GM23338 (cell line): Measurements from ENCODE around the gene H19.

ENCODE experiments used
- EZH2 ChIP-seq: fragments of 200-600 bp; sonication (generic); IDR thresholded peaks from one replicate; pipeline ENCODE4 v1.8.0; 2017; ENCODE audit warnings: antibody characterized with exemption, mild to moderate bottlenecking, low read depth; ENCODE audit not compliant: unreplicated experiment
- EZH2phosphoT487 ChIP-seq: fragments of 200-600 bp; sonication (generic); IDR thresholded peaks from one replicate; pipeline ENCODE4 v1.8.1; 2018; ENCODE audit warnings: antibody characterized with exemption; ENCODE audit not compliant: unreplicated experiment
- JUNB ChIP-seq: IDR thresholded peaks from one replicate; pipeline ENCODE4 v1.6.1; 2016; ENCODE audit warnings: antibody characterized with exemption; ENCODE audit not compliant: unreplicated experiment
- NANOG ChIP-seq: IDR thresholded peaks from 2 replicates; pipeline ENCODE4 v1.6.1; 2016; ENCODE audit warnings: antibody characterized with exemption, borderline replicate concordance
- POLR2AphosphoS5 ChIP-seq: IDR thresholded peaks from 2 replicates; pipeline ENCODE4 v1.6.1; 2016; ENCODE audit warnings: antibody characterized with exemption, low read depth
- ZNF114 ChIP-seq: fragments of 250-450 bp; sonication (Bioruptor Pico); IDR thresholded peaks from 2 replicates; pipeline ENCODE4 v1.5.0; 2020; ENCODE audit warnings: mild to moderate bottlenecking, moderate library complexity
- ZNF331 ChIP-seq: fragments of 250-450 bp; sonication (Bioruptor Pico); IDR thresholded peaks from 2 replicates; pipeline ENCODE4 v1.5.0; 2020; ENCODE audit warnings: low read depth, mild to moderate bottlenecking, moderate library complexity
- TF ChIP-seq, protein P1 (sequence below), 2 experiments: fragments of 200-600 bp in 1 of 2; sonication (generic) in 1 of 2; conservative IDR thresholded peaks; 2 replicates each; pipeline versions ENCODE4 v1.5.1 to v1.6.1; 2016 to 2017; ENCODE audit warnings: antibody characterized with exemption in 2 of 2, low read depth in 2 of 2, mild to moderate bottlenecking in 2 of 2, moderate library complexity in 1 of 2
- TF ChIP-seq, protein P2 (sequence below): fragments of 250-450 bp; sonication (Bioruptor Pico); IDR thresholded peaks from 2 replicates; pipeline ENCODE4 v1.5.0; 2020; ENCODE audit warnings: mild to moderate bottlenecking, moderate library complexity
- TF ChIP-seq, protein P3 (sequence below): IDR thresholded peaks from 2 replicates; pipeline ENCODE4 v1.6.1; 2016; ENCODE audit warnings: antibody characterized with exemption
- TF ChIP-seq, protein P4 (sequence below): IDR thresholded peaks from one replicate; pipeline ENCODE4 v1.6.1; 2018; ENCODE audit warnings: antibody characterized with exemption; ENCODE audit not compliant: unreplicated experiment

DNA sequence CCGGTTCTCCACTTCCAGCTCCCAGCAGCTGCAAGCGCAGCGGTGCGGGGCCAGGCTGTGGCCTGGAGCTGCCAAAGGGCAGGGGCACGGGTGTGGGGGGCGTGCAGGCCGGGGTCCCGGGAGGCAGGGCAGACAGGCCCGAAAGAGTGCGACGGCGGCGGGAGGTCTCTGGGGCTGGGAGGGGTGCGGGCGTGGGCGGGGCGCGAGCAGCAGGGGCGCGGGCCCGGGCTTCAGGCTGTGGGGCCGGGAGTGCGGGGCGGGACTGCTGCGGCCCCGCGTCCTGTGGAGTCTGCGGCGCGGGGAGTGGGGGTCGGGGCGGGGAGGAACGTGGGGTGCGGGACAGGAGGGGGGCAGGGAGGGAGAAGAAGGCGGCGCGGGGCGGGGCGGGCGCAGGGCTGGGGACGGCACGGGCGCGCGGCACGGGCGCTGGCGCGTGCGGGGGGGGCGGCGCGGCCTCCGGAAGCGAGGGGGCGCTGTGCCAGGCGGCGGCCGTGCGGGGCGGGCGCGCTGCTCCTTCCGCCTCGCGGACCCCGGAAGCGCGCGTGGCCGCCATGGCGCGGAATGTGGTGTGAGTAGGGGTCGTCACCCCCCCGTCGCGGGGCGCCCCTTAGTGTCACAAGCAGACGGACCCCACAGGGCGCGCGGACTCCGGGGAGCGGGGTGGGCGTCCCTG lies 50.7 kb downstream of the H19 start, which contains the start of gene MRPL23:
- TF ChIP-seq, protein P1, sequence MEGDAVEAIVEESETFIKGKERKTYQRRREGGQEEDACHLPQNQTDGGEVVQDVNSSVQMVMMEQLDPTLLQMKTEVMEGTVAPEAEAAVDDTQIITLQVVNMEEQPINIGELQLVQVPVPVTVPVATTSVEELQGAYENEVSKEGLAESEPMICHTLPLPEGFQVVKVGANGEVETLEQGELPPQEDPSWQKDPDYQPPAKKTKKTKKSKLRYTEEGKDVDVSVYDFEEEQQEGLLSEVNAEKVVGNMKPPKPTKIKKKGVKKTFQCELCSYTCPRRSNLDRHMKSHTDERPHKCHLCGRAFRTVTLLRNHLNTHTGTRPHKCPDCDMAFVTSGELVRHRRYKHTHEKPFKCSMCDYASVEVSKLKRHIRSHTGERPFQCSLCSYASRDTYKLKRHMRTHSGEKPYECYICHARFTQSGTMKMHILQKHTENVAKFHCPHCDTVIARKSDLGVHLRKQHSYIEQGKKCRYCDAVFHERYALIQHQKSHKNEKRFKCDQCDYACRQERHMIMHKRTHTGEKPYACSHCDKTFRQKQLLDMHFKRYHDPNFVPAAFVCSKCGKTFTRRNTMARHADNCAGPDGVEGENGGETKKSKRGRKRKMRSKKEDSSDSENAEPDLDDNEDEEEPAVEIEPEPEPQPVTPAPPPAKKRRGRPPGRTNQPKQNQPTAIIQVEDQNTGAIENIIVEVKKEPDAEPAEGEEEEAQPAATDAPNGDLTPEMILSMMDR (conservative IDR thresholded peaks at IDR 0.05; ENCODE audit: low read depth in 2 of 2), result no peak
- TF ChIP-seq ZNF114 (no peak), EZH2 (no peak), NANOG (no peak), POLR2AphosphoS5 (no peak), EZH2phosphoT487 (no peak), ZNF331 (CRISPR knock-in tag) (no peak), JUNB (no peak)
- TF ChIP-seq, protein P2, sequence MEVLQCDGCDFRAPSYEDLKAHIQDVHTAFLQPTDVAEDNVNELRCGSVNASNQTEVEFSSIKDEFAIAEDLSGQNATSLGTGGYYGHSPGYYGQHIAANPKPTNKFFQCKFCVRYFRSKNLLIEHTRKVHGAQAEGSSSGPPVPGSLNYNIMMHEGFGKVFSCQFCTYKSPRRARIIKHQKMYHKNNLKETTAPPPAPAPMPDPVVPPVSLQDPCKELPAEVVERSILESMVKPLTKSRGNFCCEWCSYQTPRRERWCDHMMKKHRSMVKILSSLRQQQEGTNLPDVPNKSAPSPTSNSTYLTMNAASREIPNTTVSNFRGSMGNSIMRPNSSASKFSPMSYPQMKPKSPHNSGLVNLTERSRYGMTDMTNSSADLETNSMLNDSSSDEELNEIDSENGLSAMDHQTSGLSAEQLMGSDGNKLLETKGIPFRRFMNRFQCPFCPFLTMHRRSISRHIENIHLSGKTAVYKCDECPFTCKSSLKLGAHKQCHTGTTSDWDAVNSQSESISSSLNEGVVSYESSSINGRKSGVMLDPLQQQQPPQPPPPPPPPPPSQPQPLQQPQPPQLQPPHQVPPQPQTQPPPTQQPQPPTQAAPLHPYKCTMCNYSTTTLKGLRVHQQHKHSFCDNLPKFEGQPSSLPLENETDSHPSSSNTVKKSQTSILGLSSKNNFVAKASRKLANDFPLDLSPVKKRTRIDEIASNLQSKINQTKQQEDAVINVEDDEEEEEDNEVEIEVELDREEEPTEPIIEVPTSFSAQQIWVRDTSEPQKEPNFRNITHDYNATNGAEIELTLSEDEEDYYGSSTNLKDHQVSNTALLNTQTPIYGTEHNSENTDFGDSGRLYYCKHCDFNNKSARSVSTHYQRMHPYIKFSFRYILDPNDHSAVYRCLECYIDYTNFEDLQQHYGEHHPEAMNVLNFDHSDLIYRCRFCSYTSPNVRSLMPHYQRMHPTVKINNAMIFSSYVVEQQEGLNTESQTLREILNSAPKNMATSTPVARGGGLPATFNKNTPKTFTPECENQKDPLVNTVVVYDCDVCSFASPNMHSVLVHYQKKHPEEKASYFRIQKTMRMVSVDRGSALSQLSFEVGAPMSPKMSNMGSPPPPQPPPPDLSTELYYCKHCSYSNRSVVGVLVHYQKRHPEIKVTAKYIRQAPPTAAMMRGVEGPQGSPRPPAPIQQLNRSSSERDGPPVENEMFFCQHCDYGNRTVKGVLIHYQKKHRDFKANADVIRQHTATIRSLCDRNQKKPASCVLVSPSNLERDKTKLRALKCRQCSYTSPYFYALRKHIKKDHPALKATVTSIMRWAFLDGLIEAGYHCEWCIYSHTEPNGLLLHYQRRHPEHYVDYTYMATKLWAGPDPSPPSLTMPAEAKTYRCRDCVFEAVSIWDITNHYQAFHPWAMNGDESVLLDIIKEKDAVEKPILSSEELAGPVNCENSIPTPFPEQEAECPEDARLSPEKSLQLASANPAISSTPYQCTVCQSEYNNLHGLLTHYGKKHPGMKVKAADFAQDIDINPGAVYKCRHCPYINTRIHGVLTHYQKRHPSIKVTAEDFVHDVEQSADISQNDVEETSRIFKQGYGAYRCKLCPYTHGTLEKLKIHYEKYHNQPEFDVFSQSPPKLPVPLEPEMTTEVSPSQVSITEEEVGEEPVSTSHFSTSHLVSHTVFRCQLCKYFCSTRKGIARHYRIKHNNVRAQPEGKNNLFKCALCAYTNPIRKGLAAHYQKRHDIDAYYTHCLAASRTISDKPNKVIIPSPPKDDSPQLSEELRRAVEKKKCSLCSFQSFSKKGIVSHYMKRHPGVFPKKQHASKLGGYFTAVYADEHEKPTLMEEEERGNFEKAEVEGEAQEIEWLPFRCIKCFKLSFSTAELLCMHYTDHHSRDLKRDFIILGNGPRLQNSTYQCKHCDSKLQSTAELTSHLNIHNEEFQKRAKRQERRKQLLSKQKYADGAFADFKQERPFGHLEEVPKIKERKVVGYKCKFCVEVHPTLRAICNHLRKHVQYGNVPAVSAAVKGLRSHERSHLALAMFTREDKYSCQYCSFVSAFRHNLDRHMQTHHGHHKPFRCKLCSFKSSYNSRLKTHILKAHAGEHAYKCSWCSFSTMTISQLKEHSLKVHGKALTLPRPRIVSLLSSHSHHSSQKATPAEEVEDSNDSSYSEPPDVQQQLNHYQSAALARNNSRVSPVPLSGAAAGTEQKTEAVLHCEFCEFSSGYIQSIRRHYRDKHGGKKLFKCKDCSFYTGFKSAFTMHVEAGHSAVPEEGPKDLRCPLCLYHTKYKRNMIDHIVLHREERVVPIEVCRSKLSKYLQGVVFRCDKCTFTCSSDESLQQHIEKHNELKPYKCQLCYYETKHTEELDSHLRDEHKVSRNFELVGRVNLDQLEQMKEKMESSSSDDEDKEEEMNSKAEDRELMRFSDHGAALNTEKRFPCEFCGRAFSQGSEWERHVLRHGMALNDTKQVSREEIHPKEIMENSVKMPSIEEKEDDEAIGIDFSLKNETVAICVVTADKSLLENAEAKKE (CRISPR knock-in tag), result no peak
- TF ChIP-seq, protein P3, sequence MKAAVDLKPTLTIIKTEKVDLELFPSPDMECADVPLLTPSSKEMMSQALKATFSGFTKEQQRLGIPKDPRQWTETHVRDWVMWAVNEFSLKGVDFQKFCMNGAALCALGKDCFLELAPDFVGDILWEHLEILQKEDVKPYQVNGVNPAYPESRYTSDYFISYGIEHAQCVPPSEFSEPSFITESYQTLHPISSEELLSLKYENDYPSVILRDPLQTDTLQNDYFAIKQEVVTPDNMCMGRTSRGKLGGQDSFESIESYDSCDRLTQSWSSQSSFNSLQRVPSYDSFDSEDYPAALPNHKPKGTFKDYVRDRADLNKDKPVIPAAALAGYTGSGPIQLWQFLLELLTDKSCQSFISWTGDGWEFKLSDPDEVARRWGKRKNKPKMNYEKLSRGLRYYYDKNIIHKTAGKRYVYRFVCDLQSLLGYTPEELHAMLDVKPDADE, result no peak
- TF ChIP-seq, protein P4, sequence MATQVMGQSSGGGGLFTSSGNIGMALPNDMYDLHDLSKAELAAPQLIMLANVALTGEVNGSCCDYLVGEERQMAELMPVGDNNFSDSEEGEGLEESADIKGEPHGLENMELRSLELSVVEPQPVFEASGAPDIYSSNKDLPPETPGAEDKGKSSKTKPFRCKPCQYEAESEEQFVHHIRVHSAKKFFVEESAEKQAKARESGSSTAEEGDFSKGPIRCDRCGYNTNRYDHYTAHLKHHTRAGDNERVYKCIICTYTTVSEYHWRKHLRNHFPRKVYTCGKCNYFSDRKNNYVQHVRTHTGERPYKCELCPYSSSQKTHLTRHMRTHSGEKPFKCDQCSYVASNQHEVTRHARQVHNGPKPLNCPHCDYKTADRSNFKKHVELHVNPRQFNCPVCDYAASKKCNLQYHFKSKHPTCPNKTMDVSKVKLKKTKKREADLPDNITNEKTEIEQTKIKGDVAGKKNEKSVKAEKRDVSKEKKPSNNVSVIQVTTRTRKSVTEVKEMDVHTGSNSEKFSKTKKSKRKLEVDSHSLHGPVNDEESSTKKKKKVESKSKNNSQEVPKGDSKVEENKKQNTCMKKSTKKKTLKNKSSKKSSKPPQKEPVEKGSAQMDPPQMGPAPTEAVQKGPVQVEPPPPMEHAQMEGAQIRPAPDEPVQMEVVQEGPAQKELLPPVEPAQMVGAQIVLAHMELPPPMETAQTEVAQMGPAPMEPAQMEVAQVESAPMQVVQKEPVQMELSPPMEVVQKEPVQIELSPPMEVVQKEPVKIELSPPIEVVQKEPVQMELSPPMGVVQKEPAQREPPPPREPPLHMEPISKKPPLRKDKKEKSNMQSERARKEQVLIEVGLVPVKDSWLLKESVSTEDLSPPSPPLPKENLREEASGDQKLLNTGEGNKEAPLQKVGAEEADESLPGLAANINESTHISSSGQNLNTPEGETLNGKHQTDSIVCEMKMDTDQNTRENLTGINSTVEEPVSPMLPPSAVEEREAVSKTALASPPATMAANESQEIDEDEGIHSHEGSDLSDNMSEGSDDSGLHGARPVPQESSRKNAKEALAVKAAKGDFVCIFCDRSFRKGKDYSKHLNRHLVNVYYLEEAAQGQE, result no peak
